Gastrocnemius medialis (tissue), 4 donors: Measurements from ENCODE around the gene CWH43. TPM values are rescaled to one million over a fixed set of nuclear protein-coding genes. Genes with fewer than 3 reads are reported as not detected.

Experiments
- ATAC-seq, 2 donors: fragments of 150-250 bp; one replicate each; pipeline ENCODE4 v1.9.1; 2016
- DNase-seq, 2 donors: peaks; one replicate each; pipeline ENCODE4 v3.0.0-alpha.2; 2019
- H3K27ac ChIP-seq, 4 donors: fragments of 200-600 bp; sonication (generic); 1 replicate in 1 of 4; 2 replicates in 3 of 4; pipeline ENCODE4 v1.5.1; 2016 to 2018; ENCODE audit warnings: mild to moderate bottlenecking in 2 of 4, moderate library complexity in 1 of 4
- H3K27me3 ChIP-seq, 3 donors: fragments of 200-600 bp; sonication (generic) in 2 of 3; 1 replicate in 1 of 3; 2 replicates in 2 of 3; pipeline versions ENCODE4 v1.5.1 to v1.6.0; 2016 to 2019; ENCODE audit warnings: mild to moderate bottlenecking in 1 of 3, moderate library complexity in 1 of 3
- H3K36me3 ChIP-seq, 2 donors: fragments of 200-600 bp; sonication (generic) in 1 of 2; one replicate each; pipeline ENCODE4 v1.5.1; 2017 to 2018
- H3K4me1 ChIP-seq, 2 donors: fragments of 200-600 bp; sonication (generic) in 1 of 2; one replicate each; pipeline ENCODE4 v1.5.1; 2016 to 2017; ENCODE audit warnings: mild to moderate bottlenecking in 2 of 2
- H3K4me3 ChIP-seq, 4 donors: fragments of 200-600 bp; sonication (generic) in 3 of 4; 1 replicate in 1 of 4; 2 replicates in 3 of 4; pipeline ENCODE4 v1.5.1; 2016 to 2019; ENCODE audit warnings: mild to moderate bottlenecking in 2 of 4
- H3K9me3 ChIP-seq, 3 donors: fragments of 200-600 bp; sonication (generic) in 2 of 3; 1 replicate in 1 of 3; 2 replicates in 2 of 3; pipeline ENCODE4 v1.5.1; 2016 to 2019
- POLR2A ChIP-seq, 2 donors: fragments of 450-650 bp; IDR thresholded peaks; one replicate each; pipeline ENCODE4 v1.6.1; 2017; ENCODE audit warnings: antibody characterized with exemption in 2 of 2, mild to moderate bottlenecking in 2 of 2, moderate library complexity in 2 of 2
- in situ Hi-C, 4 donors: fragments of 200-750 bp; cut with MboI; loops; one replicate each; pipeline versions ENCODE4 v1.15.0 to v1.8.0; 2017; ENCODE audit warnings: low sequenced_read_pairs in 4 of 4
- intact Hi-C: fragments of 100-400 bp; cut with DNase I; formaldehyde crosslinking; loops from one replicate; pipeline ENCODE4 v1.15.1; 2023; ENCODE audit warnings: low total_unique reads
- total RNA-seq, 4 donors: library from RNA; depleted of rRNA; stranded (reverse); fragments of >200 nt; gene quantifications; one replicate each; pipeline versions ENCODE4 v1.1.0 to v1.2.3, GENCODE V29; 2016
- TF ChIP-seq, protein P1 (sequence below), 5 experiments: fragments of 450-650 bp in 3 of 5; fragments of 200-600 bp in 2 of 5; sonication (generic) in 2 of 5; IDR thresholded peaks in 4 of 5; conservative IDR thresholded peaks in 1 of 5; 1 replicate in 4 of 5; 2 replicates in 1 of 5; pipeline ENCODE4 v1.5.1; 2016 to 2019; ENCODE audit warnings: antibody characterized with exemption in 5 of 5, mild to moderate bottlenecking in 3 of 5, moderate library complexity in 3 of 5

Gene CWH43
- total RNA-seq, 4 donors from 2014 or later = 0.10 TPM; not detected in 3

DNA sequence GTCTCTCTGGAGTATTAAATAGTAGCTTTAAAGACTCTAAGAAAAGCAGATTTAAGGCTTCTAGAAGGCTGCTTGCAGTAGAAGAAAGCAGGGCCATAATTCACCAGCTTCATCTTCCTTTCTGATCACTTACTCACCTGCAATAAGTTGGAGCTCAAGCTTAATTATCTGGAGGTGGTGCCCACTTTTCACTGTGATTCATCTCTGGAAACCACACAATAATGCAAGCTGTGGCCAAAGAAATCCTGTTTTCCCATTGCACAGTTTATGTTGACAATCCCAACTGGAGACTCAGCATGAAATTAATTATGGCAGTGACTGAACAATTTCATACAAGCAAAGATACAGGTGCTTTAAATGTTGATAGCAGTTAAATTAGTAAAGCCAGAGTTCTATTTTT, 14.7 kb downstream of the CWH43 start:
- intact Hi-C loops = no loop called here
- ATAC-seq (no peak), DNase-seq (no peak)
- H3K4me1 ChIP-seq = no peaks in the 10 kb centered on the region
- no peaks in the 10 kb centered on the region for H3K9me3 ChIP-seq
- no peak overlapping the region for H3K4me3 ChIP-seq
- in situ Hi-C loops = no loop called here
- no peaks in the 10 kb centered on the region for H3K36me3 ChIP-seq
- H3K27ac ChIP-seq = no peak overlapping the region
- no peak for TF ChIP-seq POLR2A (IDR thresholded peaks at IDR 0.05)
- TF ChIP-seq, protein P1, sequence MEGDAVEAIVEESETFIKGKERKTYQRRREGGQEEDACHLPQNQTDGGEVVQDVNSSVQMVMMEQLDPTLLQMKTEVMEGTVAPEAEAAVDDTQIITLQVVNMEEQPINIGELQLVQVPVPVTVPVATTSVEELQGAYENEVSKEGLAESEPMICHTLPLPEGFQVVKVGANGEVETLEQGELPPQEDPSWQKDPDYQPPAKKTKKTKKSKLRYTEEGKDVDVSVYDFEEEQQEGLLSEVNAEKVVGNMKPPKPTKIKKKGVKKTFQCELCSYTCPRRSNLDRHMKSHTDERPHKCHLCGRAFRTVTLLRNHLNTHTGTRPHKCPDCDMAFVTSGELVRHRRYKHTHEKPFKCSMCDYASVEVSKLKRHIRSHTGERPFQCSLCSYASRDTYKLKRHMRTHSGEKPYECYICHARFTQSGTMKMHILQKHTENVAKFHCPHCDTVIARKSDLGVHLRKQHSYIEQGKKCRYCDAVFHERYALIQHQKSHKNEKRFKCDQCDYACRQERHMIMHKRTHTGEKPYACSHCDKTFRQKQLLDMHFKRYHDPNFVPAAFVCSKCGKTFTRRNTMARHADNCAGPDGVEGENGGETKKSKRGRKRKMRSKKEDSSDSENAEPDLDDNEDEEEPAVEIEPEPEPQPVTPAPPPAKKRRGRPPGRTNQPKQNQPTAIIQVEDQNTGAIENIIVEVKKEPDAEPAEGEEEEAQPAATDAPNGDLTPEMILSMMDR (IDR thresholded peaks at IDR 0.05 in 4 of 5, conservative IDR thresholded peaks at IDR 0.05 in 1 of 5) = no peak
- peaks cover 0 to 3% (median 0%) of the 10 kb centered on the region in 3 donors for H3K27me3 ChIP-seq

DNA sequence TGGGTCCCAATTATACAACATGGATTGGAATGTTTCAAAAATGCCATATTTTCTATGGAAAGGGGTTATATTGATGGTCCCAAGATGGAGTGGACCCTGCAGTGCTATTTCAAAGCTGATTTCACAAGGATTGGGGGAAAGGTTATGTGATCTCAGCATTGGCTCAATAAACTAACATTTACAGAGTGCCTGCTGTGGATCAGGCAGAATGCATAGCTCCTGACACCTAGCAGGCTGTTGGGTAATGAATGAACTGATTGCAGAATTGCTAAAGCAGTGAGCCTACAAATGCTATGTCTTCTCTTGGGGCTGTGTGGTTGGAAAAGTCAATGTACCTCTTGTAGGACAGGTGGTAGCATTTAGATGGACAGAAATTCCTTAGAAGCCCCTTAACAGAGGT, 16.9 kb downstream of the CWH43 start:
- H3K36me3 ChIP-seq = no peaks in the 10 kb centered on the region
- TF ChIP-seq, protein P1 (IDR thresholded peaks at IDR 0.05 in 4 of 5, conservative IDR thresholded peaks at IDR 0.05 in 1 of 5) = no peak
- no peak for TF ChIP-seq POLR2A (IDR thresholded peaks at IDR 0.05)
- peaks cover 0 to 3% (median 0%) of the 10 kb centered on the region in 3 donors for H3K27me3 ChIP-seq
- H3K9me3 ChIP-seq = no peaks in the 10 kb centered on the region
- H3K4me1 ChIP-seq = no peaks in the 10 kb centered on the region
- intact Hi-C loops (no loop called here), in situ Hi-C loops (no loop called here)
- ATAC-seq (no peak), DNase-seq (no peak)
- H3K4me3 ChIP-seq = no peak overlapping the region
- H3K27ac ChIP-seq = no peak overlapping the region

- DNase-seq = no peak
- no peak overlapping the region for H3K4me3 ChIP-seq
- H3K9me3 ChIP-seq = no peaks in the 10 kb centered on the region
- H3K27ac ChIP-seq = no peak overlapping the region
- no peaks in the 10 kb centered on the region for H3K27me3 ChIP-seq
- H3K36me3 ChIP-seq = no peaks in the 10 kb centered on the region
- intact Hi-C loops = no loop called here
- ATAC-seq = no peak
- TF ChIP-seq, protein P1 (IDR thresholded peaks at IDR 0.05 in 4 of 5, conservative IDR thresholded peaks at IDR 0.05 in 1 of 5) = no peak
- no peak for TF ChIP-seq POLR2A (IDR thresholded peaks at IDR 0.05)
- in situ Hi-C loops = no loop called here
- H3K4me1 ChIP-seq = no peaks in the 10 kb centered on the region
Measured at GRCh38 chr4:49018718-49019295, 32.7 kb downstream of the CWH43 start.

GRCh38 chr4:49032440-49033161, 46.5 kb downstream of the CWH43 start:
- in situ Hi-C loops = no loop called here
- Histone ChIP-seq H3K36me3 (no peaks in the 10 kb centered on the region), H3K27ac (no peak overlapping the region), H3K4me1 (no peaks in the 10 kb centered on the region), H3K4me3 (no peak overlapping the region), H3K9me3 (no peaks in the 10 kb centered on the region), H3K27me3 (no peaks in the 10 kb centered on the region)
- intact Hi-C loops = no loop called here
- no peak for ATAC-seq
- no peak for DNase-seq
- TF ChIP-seq POLR2A (IDR thresholded peaks at IDR 0.05) = no peak
- TF ChIP-seq, protein P1 (IDR thresholded peaks at IDR 0.05 in 4 of 5, conservative IDR thresholded peaks at IDR 0.05 in 1 of 5) = peak in 1 of 5 experiments; percentile 17
